ENCODE measurements around the gene RNF215. TPM values are rescaled to one million over a fixed set of nuclear protein-coding genes. Genes with fewer than 3 reads are reported as not detected.

RNF215 gene
- total RNA-seq (12.6 and 18.1 TPM in 2 replicates), polyA plus RNA-seq (7.2 and 10.4 TPM in 2 replicates)

DNA sequence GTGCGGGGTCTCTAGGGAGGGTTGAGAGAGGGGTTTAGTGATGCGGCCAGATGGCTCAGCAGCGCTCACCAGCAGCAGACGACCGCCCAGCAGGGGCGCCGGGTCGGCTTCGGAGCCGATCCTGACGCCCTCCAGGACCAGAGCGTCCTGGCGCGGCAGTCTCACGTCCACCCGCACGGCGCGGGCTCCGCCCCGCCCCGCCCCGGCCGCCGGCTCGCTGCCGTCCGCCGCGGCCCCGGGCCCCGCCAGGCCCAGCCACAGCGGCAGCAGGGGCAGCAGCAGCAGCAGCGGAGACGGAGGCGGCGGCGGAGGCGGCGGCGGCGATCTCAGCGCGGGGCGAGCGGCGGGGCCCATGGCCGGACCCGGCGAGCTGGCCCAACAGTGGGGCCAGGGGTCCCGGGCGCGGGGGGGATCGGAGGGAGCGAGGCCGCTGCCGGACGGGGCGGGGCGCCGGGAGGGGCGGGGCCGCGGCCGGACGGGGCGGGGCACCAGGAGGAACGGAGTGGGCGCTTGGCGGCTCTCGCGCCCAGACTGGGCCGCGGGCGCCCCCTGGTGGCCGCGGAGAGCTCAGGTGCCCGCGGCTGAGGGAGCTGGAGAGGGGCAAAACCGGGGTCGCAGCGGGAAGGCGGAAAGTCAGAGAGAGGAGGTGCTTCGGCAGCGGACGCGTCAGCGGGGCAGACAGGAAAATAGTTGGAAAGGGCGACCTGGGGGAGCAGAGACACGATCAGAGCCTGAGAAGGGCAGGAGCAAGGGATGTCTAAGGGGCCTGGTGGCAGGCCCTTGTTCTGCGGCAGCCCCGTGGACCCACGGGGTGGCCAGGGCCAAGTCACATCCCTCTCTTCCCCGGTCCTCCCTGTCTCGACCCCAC is at the start of gene RNF215:
Gene RNF215 (minus strand): TSS at position 452 of the 868 bp plus-strand sequence. CDS start 98 bp downstream, at position 354.
- no peaks in the 10 kb centered on the region for H3K27me3 ChIP-seq
- H3K36me3 ChIP-seq (replicated peaks; ENCODE audit: insufficient read depth, low read depth) = no peaks in the 10 kb centered on the region
- H3K4me3 ChIP-seq = peak within 1 kb of the TSS; percentile 76
- DNase-seq (ENCODE audit: low spot score) = peak; percentile 93
- TF ChIP-seq, protein P1, sequence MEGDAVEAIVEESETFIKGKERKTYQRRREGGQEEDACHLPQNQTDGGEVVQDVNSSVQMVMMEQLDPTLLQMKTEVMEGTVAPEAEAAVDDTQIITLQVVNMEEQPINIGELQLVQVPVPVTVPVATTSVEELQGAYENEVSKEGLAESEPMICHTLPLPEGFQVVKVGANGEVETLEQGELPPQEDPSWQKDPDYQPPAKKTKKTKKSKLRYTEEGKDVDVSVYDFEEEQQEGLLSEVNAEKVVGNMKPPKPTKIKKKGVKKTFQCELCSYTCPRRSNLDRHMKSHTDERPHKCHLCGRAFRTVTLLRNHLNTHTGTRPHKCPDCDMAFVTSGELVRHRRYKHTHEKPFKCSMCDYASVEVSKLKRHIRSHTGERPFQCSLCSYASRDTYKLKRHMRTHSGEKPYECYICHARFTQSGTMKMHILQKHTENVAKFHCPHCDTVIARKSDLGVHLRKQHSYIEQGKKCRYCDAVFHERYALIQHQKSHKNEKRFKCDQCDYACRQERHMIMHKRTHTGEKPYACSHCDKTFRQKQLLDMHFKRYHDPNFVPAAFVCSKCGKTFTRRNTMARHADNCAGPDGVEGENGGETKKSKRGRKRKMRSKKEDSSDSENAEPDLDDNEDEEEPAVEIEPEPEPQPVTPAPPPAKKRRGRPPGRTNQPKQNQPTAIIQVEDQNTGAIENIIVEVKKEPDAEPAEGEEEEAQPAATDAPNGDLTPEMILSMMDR (IDR thresholded peaks at IDR 0.05; ENCODE audit: poor library complexity) = peak; percentile 91
- TF ChIP-seq EZH2phosphoT487 (IDR thresholded peaks at IDR 0.05; ENCODE audit: low read depth, severe bottlenecking, unreplicated experiment) = no peak
- peaks cover 8% of the 10 kb centered on the region for H3K4me1 ChIP-seq (ENCODE audit: insufficient read depth)
- peaks cover 3% of the 10 kb centered on the region for H3K79me2 ChIP-seq
- no peaks in the 10 kb centered on the region for H3K9me3 ChIP-seq (ENCODE audit: low read depth)
- H3K9me2 ChIP-seq (replicated peaks; ENCODE audit: insufficient read depth) = no peaks in the 10 kb centered on the region
- peak within 1 kb of the TSS; percentile 94 for H3K4me2 ChIP-seq
- peak within 1 kb of the TSS; percentile 71 for H3K27ac ChIP-seq
- H4K20me1 ChIP-seq (ENCODE audit: insufficient read depth, poor library complexity, severe bottlenecking) = no peaks in the 10 kb centered on the region
- WGBS (ENCODE audit: low lambda C conversion rate, missing lambda C conversion rate) = 6% methylated on average over 39 of the region's 95 CpGs
- peak within 1 kb of the TSS; percentile 94 for H2AFZ ChIP-seq

DNA sequence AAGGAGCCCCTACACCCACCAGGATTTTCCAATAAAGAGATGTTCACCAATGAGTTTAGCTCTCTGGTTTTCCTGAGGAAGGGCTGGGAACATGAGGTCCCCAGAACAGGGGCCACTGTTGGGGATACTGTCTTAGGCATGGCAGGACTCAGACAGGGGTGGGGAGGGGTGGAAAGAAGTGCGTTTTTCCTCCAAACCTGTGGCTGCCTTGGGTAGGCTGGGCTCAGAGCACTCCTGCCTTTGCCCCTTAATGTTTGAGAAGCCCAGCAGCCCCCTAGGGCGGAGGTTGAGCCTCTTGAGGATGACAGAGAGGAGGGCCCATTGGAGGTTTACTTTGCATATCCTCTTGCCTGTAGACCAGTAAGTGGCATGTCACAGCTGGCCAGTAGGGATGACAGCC is 49.0 kb upstream of the RNF215 start:
- Histone ChIP-seq H3K4me1 (ENCODE audit: insufficient read depth) (no peaks in the 10 kb centered on the region), H4K20me1 (ENCODE audit: insufficient read depth, poor library complexity, severe bottlenecking) (no peaks in the 10 kb centered on the region), H3K9me3 (ENCODE audit: low read depth) (no peaks in the 10 kb centered on the region), H3K9me2 (replicated peaks; ENCODE audit: insufficient read depth) (no peaks in the 10 kb centered on the region), H3K4me3 (no peak overlapping the region), H3K79me2 (no peaks in the 10 kb centered on the region), H3K4me2 (no peak overlapping the region), H3K27ac (no peak overlapping the region), H3K27me3 (no peaks in the 10 kb centered on the region), H3K36me3 (replicated peaks; ENCODE audit: insufficient read depth, low read depth) (no peaks in the 10 kb centered on the region), H2AFZ (no peak overlapping the region)
- TF ChIP-seq, protein P1 (IDR thresholded peaks at IDR 0.05; ENCODE audit: poor library complexity) = no peak
- TF ChIP-seq EZH2 (IDR thresholded peaks at IDR 0.05; ENCODE audit: borderline replicate concordance) (no peak), EZH2phosphoT487 (IDR thresholded peaks at IDR 0.05; ENCODE audit: low read depth, severe bottlenecking, unreplicated experiment) (no peak)
- no peak for DNase-seq (ENCODE audit: low spot score)
- WGBS (ENCODE audit: low lambda C conversion rate, missing lambda C conversion rate) = 100% methylated on average over 2 of the region's 2 CpGs

DNA sequence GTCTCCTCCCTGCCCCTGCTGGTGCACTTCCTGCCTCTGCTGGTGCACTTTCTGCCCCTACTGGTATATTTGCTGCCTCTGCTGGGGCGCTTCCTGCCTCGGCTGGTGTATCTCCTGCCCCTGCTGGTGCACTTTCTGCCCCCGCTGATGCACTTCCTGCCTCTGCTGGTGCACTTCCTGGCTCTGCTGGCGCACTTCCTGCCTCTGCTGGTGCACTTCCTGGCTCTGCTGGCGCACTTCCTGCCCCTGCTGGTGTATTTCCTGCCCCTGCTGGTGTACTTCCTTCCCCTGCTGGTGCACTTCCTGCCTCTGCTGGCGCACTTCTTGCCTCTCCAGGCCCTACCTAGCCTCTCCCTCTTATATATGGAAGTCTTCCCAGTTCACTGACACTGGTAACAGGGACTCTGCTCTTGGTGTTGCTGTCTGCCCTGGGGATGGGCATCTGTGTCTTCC is 48.5 kb upstream of the RNF215 start:
- TF ChIP-seq EZH2 (IDR thresholded peaks at IDR 0.05; ENCODE audit: borderline replicate concordance) (no peak), EZH2phosphoT487 (IDR thresholded peaks at IDR 0.05; ENCODE audit: low read depth, severe bottlenecking, unreplicated experiment) (no peak)
- TF ChIP-seq, protein P1 (IDR thresholded peaks at IDR 0.05; ENCODE audit: poor library complexity) = no peak

More for the DNA sequence above, 48.5 kb upstream of the RNF215 start:
- no peak overlapping the region for H3K4me3 ChIP-seq
- no peaks in the 10 kb centered on the region for H3K79me2 ChIP-seq
- H3K4me1 ChIP-seq (ENCODE audit: insufficient read depth) = no peaks in the 10 kb centered on the region
- DNase-seq (ENCODE audit: low spot score) = no peak
- no peaks in the 10 kb centered on the region for H3K36me3 ChIP-seq (replicated peaks; ENCODE audit: insufficient read depth, low read depth)
- no peaks in the 10 kb centered on the region for H3K9me2 ChIP-seq (replicated peaks; ENCODE audit: insufficient read depth)
- H3K27ac ChIP-seq = no peak overlapping the region
- no peak overlapping the region for H2AFZ ChIP-seq
- no peaks in the 10 kb centered on the region for H4K20me1 ChIP-seq (ENCODE audit: insufficient read depth, poor library complexity, severe bottlenecking)
- no peaks in the 10 kb centered on the region for H3K27me3 ChIP-seq
- no peaks in the 10 kb centered on the region for H3K9me3 ChIP-seq (ENCODE audit: low read depth)
- 90% methylated on average over 6 of the region's 6 CpGs for WGBS (ENCODE audit: low lambda C conversion rate, missing lambda C conversion rate)
- H3K4me2 ChIP-seq = no peak overlapping the region

Data from hepatocyte (in vitro differentiated cells).